IMR-90 (cell line): ENCODE results near the gene IL17RE. TPM values are rescaled to one million over a fixed set of nuclear protein-coding genes. Genes with fewer than 3 reads are reported as not detected.

Experiments used
- ATAC-seq: fragments of 200-7000 bp; cut with Tn5 transposase; 2 replicates; pipeline ENCODE4 v1.9.1; 2020; ENCODE audit warnings: low read depth, mild to moderate bottlenecking, moderate library complexity
- BruUV-seq: library from RNA; stranded (reverse); fragments of 400-500 nt; replicated peaks from 2 replicates; lab custom pipeline; 2021; lab: Mats Ljungman, UMichigan
- CTCF ChIA-PET: fragments of 300-600 bp; formaldehyde crosslinking; extraction: SDS; loops from one replicate; lab custom pipeline; 2021; ENCODE audit warnings: antibody characterized with exemption; lab: Yijun Ruan, JAX
- POLR2A ChIA-PET: fragments of 300-600 bp; sonication (Branson Sonifier 250); formaldehyde crosslinking; loops from one replicate; lab custom pipeline; 2022; ENCODE audit warnings: antibody characterized with exemption; ENCODE audit not compliant: unreplicated experiment; lab: Charles Lee
- DNase-seq: peaks from one replicate; pipeline ENCODE4 v3.0.0; 2013
- H2AFZ ChIP-seq: replicated peaks from 2 replicates; pipeline ENCODE3; 2013; ENCODE audit warnings: low read length, mild to moderate bottlenecking; ENCODE audit not compliant: poor library complexity
- H2AK5ac ChIP-seq: 2 replicates; pipeline ENCODE4 v1.6.1; 2013; ENCODE audit warnings: low read depth, low read length, inconsistent platforms
- H2AK9ac ChIP-seq: replicated peaks from 2 replicates; pipeline ENCODE3; 2013; ENCODE audit warnings: mild to moderate bottlenecking, low read depth, low read length, moderate library complexity; ENCODE audit not compliant: poor library complexity
- H2BK120ac ChIP-seq: 2 replicates; pipeline ENCODE4 v1.6.1; 2013; ENCODE audit warnings: low read depth, low read length, inconsistent platforms
- H2BK15ac ChIP-seq: 3 replicates; pipeline ENCODE4 v1.6.1; 2013; ENCODE audit warnings: low read depth, low read length, inconsistent platforms
- H2BK20ac ChIP-seq: 2 replicates; pipeline ENCODE4 v1.6.1; 2013; ENCODE audit warnings: low read depth, mild to moderate bottlenecking, inconsistent platforms, low read length, moderate library complexity
- H2BK5ac ChIP-seq: 2 replicates; pipeline ENCODE4 v1.6.1; 2013; ENCODE audit warnings: mild to moderate bottlenecking, low read depth, low read length, inconsistent platforms; ENCODE audit not compliant: poor library complexity, severe bottlenecking
- H3K14ac ChIP-seq: replicated peaks from 2 replicates; pipeline ENCODE4 v1.6.1; 2013; ENCODE audit warnings: low read depth, low read length, inconsistent platforms
- H3K18ac ChIP-seq: 2 replicates; pipeline ENCODE4 v1.6.1; 2013; ENCODE audit warnings: low read depth, low read length, control low read depth
- H3K23ac ChIP-seq: 2 replicates; pipeline ENCODE4 v1.6.1; 2013; ENCODE audit warnings: low read depth, low read length, inconsistent platforms
- H3K27ac ChIP-seq: 2 replicates; pipeline ENCODE4 v1.5.1; 2013; ENCODE audit warnings: mild to moderate bottlenecking, control low read depth, low read length; ENCODE audit not compliant: insufficient read depth
- H3K27me3 ChIP-seq: 2 replicates; pipeline ENCODE4 v1.6.1; 2013; ENCODE audit warnings: low read length; ENCODE audit not compliant: control insufficient read depth, insufficient read depth
- H3K36me3 ChIP-seq: 2 replicates; pipeline ENCODE4 v1.6.1; 2013; ENCODE audit warnings: low read length, mixed read lengths; ENCODE audit not compliant: control insufficient read depth, insufficient read depth
- H3K4ac ChIP-seq: 2 replicates; pipeline ENCODE4 v1.6.1; 2013; ENCODE audit warnings: low read depth, low read length, inconsistent platforms
- H3K4me1 ChIP-seq: 2 replicates; pipeline ENCODE4 v1.6.1; 2013; ENCODE audit warnings: low read length, mixed read lengths; ENCODE audit not compliant: control insufficient read depth, insufficient read depth
- H3K4me2 ChIP-seq: 2 replicates; pipeline ENCODE4 v1.6.1; 2013; ENCODE audit warnings: low read depth, mild to moderate bottlenecking, control low read depth, low read length, moderate library complexity
- H3K4me3 ChIP-seq: 2 replicates; pipeline ENCODE4 v1.5.1; 2013; ENCODE audit warnings: low read depth, mild to moderate bottlenecking, control low read depth, low read length, moderate library complexity; ENCODE audit not compliant: insufficient read depth
- H3K56ac ChIP-seq: 2 replicates; pipeline ENCODE4 v1.6.1; 2013; ENCODE audit warnings: low read length, inconsistent platforms; ENCODE audit not compliant: insufficient read depth; ENCODE audit errors: extremely low read depth
- H3K79me1 ChIP-seq, 2 experiments: 2 replicates each; pipeline ENCODE4 v1.6.1; 2013; ENCODE audit warnings: low read length in 2 of 2, inconsistent platforms in 1 of 2, low read depth in 1 of 2
- H3K9ac ChIP-seq: 2 replicates; pipeline ENCODE4 v1.6.1; 2013; ENCODE audit warnings: low read depth, low read length, control low read depth
- H3K9me1 ChIP-seq: 2 replicates; pipeline ENCODE4 v1.6.1; 2013; ENCODE audit warnings: low read length, inconsistent platforms; ENCODE audit not compliant: insufficient read depth
- H3K9me3 ChIP-seq: 2 replicates; pipeline ENCODE4 v1.6.1; 2013; ENCODE audit warnings: low read length; ENCODE audit not compliant: control insufficient read depth, insufficient read depth
- H4K20me1 ChIP-seq: 2 replicates; pipeline ENCODE4 v1.6.1; 2013; ENCODE audit warnings: low read length, inconsistent platforms; ENCODE audit not compliant: insufficient read depth
- H4K5ac ChIP-seq: 2 replicates; pipeline ENCODE4 v1.6.1; 2013; ENCODE audit warnings: mild to moderate bottlenecking, low read depth, low read length, control low read depth
- H4K8ac ChIP-seq, 2 experiments: 2 replicates each; pipeline ENCODE4 v1.6.1; 2013; ENCODE audit warnings: low read depth in 2 of 2, low read length in 2 of 2, control low read depth in 1 of 2, inconsistent platforms in 1 of 2
- H4K91ac ChIP-seq: 2 replicates; pipeline ENCODE4 v1.6.1; 2013; ENCODE audit warnings: low read depth, low read length, inconsistent platforms; ENCODE audit not compliant: insufficient read depth
- BHLHE40 ChIP-seq: fragments of 150-350 bp; IDR thresholded peaks from 2 replicates; pipeline ENCODE4 v1.6.1; 2016; ENCODE audit warnings: mild to moderate bottlenecking, low read depth, low read length
- CEBPB ChIP-seq: IDR thresholded peaks from 2 replicates; pipeline ENCODE4 v1.6.1; 2012; ENCODE audit warnings: low read depth, low read length, improper control_type of control experiment
- CHD1 ChIP-seq: IDR thresholded peaks from 2 replicates; pipeline ENCODE4 v1.6.1; 2012; ENCODE audit warnings: low read depth, low read length, improper control_type of control experiment
- ELK1 ChIP-seq: fragments of 150-350 bp; IDR thresholded peaks from 2 replicates; pipeline ENCODE4 v1.6.1; 2016; ENCODE audit warnings: low read depth, mild to moderate bottlenecking, low read length, moderate library complexity, borderline replicate concordance
- FOS ChIP-seq: fragments of 150-350 bp; IDR thresholded peaks from 2 replicates; pipeline ENCODE4 v1.6.1; 2016; ENCODE audit warnings: low read depth, low read length
- MXI1 ChIP-seq: IDR thresholded peaks from 2 replicates; pipeline ENCODE4 v1.6.1; 2012; ENCODE audit warnings: low read depth, mild to moderate bottlenecking, low read length, moderate library complexity, borderline replicate concordance
- NFE2L2 ChIP-seq: fragments of 150-350 bp; IDR thresholded peaks from 2 replicates; pipeline ENCODE4 v1.6.1; 2016; ENCODE audit warnings: low read depth, mild to moderate bottlenecking, low read length
- POLR2A ChIP-seq: IDR thresholded peaks from 2 replicates; pipeline ENCODE4 v1.6.1; 2012; ENCODE audit warnings: mild to moderate bottlenecking, low read depth, low read length
- RAD21 ChIP-seq: IDR thresholded peaks from 2 replicates; pipeline ENCODE4 v1.6.1; 2012; ENCODE audit warnings: low read length, improper control_type of control experiment
- RCOR1 ChIP-seq: IDR thresholded peaks from 2 replicates; pipeline ENCODE4 v1.6.1; 2012; ENCODE audit warnings: mild to moderate bottlenecking, low read length, improper control_type of control experiment; ENCODE audit not compliant: insufficient replicate concordance
- RFX5 ChIP-seq: IDR thresholded peaks from 2 replicates; pipeline ENCODE4 v1.8.0; 2012; ENCODE audit warnings: low read depth, mild to moderate bottlenecking, low read length, moderate library complexity
- SMC3 ChIP-seq: fragments of 150-350 bp; IDR thresholded peaks from 2 replicates; pipeline ENCODE4 v1.6.1; 2016; ENCODE audit warnings: low read depth, mild to moderate bottlenecking, antibody characterized with exemption, low read length, moderate library complexity
- USF2 ChIP-seq: fragments of 150-350 bp; IDR thresholded peaks from 2 replicates; pipeline ENCODE4 v1.6.1; 2017; ENCODE audit warnings: mild to moderate bottlenecking, antibody characterized with exemption, low read length, low read depth
- WGBS, 2 experiments: methylation state at CpG; one replicate each; pipeline versions ENCODE4 v1.1.5 to v1.1.7; 2013; ENCODE audit warnings: missing lambda C conversion rate in 2 of 2; ENCODE audit not compliant: insufficient read length in 1 of 2; ENCODE audit errors: extremely low coverage in 2 of 2; 5-methylcytosine and 5-hydroxymethylcytosine counted together
- dilution Hi-C: fragments of 300-500 bp; cut with HindIII; formaldehyde crosslinking; loops from one replicate; pipeline ENCODE4 v1.14.3; 2018; ENCODE audit warnings: low sequenced_read_pairs; ENCODE audit not compliant: unreplicated experiment
- in situ Hi-C: fragments of 300-500 bp; cut with MboI; formaldehyde crosslinking; loops from 3 replicates; pipeline ENCODE4 v1.14.3; 2019; ENCODE audit warnings: low sequenced_read_pairs, inconsistent platforms, mixed read lengths
- intact Hi-C: fragments of 100-400 bp; cut with micrococcal nuclease; formaldehyde crosslinking; loops from 2 replicates; pipeline ENCODE4 v1.10.0; 2022
- polyA plus RNA-seq, 3 experiments: library from polyadenylated mRNA; depleted of rRNA; stranded (reverse); fragments of >200 nt; gene quantifications; 2 replicates each; pipeline ENCODE4 v1.2.3, GENCODE V29; 2012; ENCODE audit warnings: low replicate concordance in 1 of 3
- total RNA-seq: library from RNA; depleted of rRNA; stranded (reverse); fragments of >200 nt; gene quantifications from 2 replicates; pipeline ENCODE4 v1.2.3, GENCODE V29; 2012

IL17RE gene
- total and polyA plus RNA-seq, 2 of the 4 experiments (the other 2 are of a cell fraction), result 0.90 to 7.2 TPM

GRCh38 chr3:9911863-9912262, 9.2 kb downstream of the IL17RE start:
- Histone ChIP-seq H3K56ac (no peak overlapping the region), H2BK20ac (no peak overlapping the region), H3K27me3 (no peaks in the 10 kb centered on the region), H2AFZ (no peak overlapping the region), H4K20me1 (no peaks in the 10 kb centered on the region), H2BK15ac (no peak overlapping the region), H3K79me1 (peaks cover 0 to 16% of the 10 kb centered on the region in 2 experiments; a peak in 2 of 4 replicates), H4K8ac (no peak overlapping the region), H3K9ac (no peak overlapping the region), H4K5ac (no peak overlapping the region), H3K23ac (no peak overlapping the region), H4K91ac (no peak overlapping the region), H3K9me3 (no peaks in the 10 kb centered on the region), H2BK120ac (no peak overlapping the region), H3K14ac (no peak overlapping the region), H2BK5ac (no peak overlapping the region), H2AK5ac (no peak overlapping the region), H3K36me3 (no peaks in the 10 kb centered on the region), H3K4me3 (no peak overlapping the region), H3K4ac (no peak overlapping the region), H3K18ac (no peak overlapping the region; the same call in 1 of the 2 replicates), H3K4me2 (no peak overlapping the region), H3K27ac (no peak overlapping the region), H3K9me1 (peaks cover 15% of the 10 kb centered on the region), H3K4me1 (peaks cover 25% of the 10 kb centered on the region), H2AK9ac (no peak overlapping the region)
- in situ Hi-C loops (no loop called here), intact Hi-C loops (no loop called here), dilution Hi-C loops (no loop called here)
- no peak for DNase-seq
- ChIA-PET POLR2A (interaction anchor here (0.6 kb wide), 1 partner anchor 12 kb away, joined by 5 read pairs; no protein-coding TSS in a partner anchor), CTCF (no interaction called here)
- TF ChIP-seq BHLHE40, result no peak
- no peak for TF ChIP-seq FOS
- no peak for TF ChIP-seq CHD1
- no peak for TF ChIP-seq USF2
- TF ChIP-seq ELK1, result no peak
- TF ChIP-seq SMC3, result no peak
- TF ChIP-seq MXI1, result no peak
- no peak for TF ChIP-seq RCOR1
- TF ChIP-seq CEBPB, result no peak
- no peak for TF ChIP-seq RFX5
- TF ChIP-seq NFE2L2, result no peak
- TF ChIP-seq POLR2A, result no peak
- TF ChIP-seq RAD21, result no peak
- ATAC-seq, result no peak
- 87% methylated on average over 4 of the region's 8 CpGs; no CpG with 5 or more reads in 1 of the 2 experiments for WGBS, 2 experiments
- BruUV-seq, result no TSS peak
